ENCODE measurements around the gene ECHS1. TPM values are rescaled to one million over a fixed set of nuclear protein-coding genes. Genes with fewer than 3 reads are reported as not detected.

The ECHS1 gene
- total and polyA plus RNA-seq, 10 of the 15 experiments (the other 5 are each of a cell fraction or from before 2014, with no cell fraction given), result 32.7 to 164 (median 62.4) TPM

GRCh38 chr10:133378251-133379096 is 5.3 kb upstream of the ECHS1 start (continued):
- TF ChIP-seq, protein P1, sequence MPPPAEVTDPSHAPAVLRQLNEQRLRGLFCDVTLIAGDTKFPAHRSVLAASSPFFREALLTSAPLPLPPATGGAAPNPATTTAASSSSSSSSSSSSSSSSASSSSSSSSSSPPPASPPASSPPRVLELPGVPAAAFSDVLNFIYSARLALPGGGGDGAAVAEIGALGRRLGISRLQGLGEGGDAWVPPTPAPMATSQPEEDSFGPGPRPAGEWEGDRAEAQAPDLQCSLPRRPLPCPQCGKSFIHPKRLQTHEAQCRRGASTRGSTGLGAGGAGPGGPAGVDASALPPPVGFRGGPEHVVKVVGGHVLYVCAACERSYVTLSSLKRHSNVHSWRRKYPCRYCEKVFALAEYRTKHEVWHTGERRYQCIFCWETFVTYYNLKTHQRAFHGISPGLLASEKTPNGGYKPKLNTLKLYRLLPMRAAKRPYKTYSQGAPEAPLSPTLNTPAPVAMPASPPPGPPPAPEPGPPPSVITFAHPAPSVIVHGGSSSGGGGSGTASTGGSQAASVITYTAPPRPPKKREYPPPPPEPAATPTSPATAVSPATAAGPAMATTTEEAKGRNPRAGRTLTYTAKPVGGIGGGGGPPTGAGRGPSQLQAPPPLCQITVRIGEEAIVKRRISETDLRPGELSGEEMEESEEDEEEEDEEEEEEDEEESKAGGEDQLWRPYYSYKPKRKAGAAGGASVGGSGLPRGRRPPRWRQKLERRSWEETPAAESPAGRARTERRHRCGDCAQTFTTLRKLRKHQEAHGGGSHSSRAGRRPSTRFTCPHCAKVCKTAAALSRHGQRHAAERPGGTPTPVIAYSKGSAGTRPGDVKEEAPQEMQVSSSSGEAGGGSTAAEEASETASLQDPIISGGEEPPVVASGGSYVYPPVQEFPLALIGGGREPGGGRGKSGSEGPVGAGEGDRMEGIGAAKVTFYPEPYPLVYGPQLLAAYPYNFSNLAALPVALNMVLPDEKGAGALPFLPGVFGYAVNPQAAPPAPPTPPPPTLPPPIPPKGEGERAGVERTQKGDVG (CRISPR knock-in tag; IDR thresholded peaks at IDR 0.05), result no peak
- TF ChIP-seq SREBF1 (IDR thresholded peaks at IDR 0.05; ENCODE audit: low read length), result no peak
- TF ChIP-seq CREM (IDR thresholded peaks at IDR 0.05; ENCODE audit: low read depth), result no peak
- no peak for TF ChIP-seq TCF3 (IDR thresholded peaks at IDR 0.05; ENCODE audit: borderline replicate concordance, insufficient read depth, low read depth, low read length)
- TF ChIP-seq CBFB (IDR thresholded peaks at IDR 0.05; ENCODE audit: low read depth), result no peak

- no peaks in the 10 kb centered on the region for H3K36me3 ChIP-seq (ENCODE audit: control insufficient read depth in 2 of 2, insufficient read depth in 2 of 2, low read length in 1 of 2)
- no peaks in the 10 kb centered on the region for H3K27me3 ChIP-seq (replicated peaks in 1 of 2; ENCODE audit: control insufficient read depth in 2 of 2, insufficient read depth in 2 of 2, low read length in 1 of 2)
- no peak for FAIRE-seq
- H4K20me1 ChIP-seq (ENCODE audit: control insufficient read depth, insufficient read depth), result no peaks in the 10 kb centered on the region
- peak overlapping the region; percentile 69 for H3K4me3 ChIP-seq
- H3K79me2 ChIP-seq (ENCODE audit: control insufficient read depth, insufficient read depth, low read length), result peaks cover 3% of the 10 kb centered on the region
- ChIA-PET CTCF (interaction anchor here (1.1 to 1.5 kb wide), 2 partner anchors 11 to 24 kb away, joined by 3 to 4 read pairs; no protein-coding TSS in a partner anchor), SMC1A (ENCODE audit: uncharacterized antibody, unreplicated experiment) (interaction anchor here (1.3 to 2.3 kb wide), 3 partner anchors 10 to 16 kb away, joined by 3 to 11 read pairs (median 5); no protein-coding TSS in a partner anchor), POLR2A (interaction anchor here (1.3 to 3.1 kb wide), 4 partner anchors 11 to 100 kb away, joined by 3 to 31 read pairs (median 4); no protein-coding TSS in a partner anchor), RAD21 (ENCODE audit: unreplicated experiment) (interaction anchor here (1.1 to 3.8 kb wide), 2 partner anchors 12 to 16 kb away, joined by 6 to 13 read pairs; no protein-coding TSS in a partner anchor)
- peak overlapping the region; percentile 63 for H3K9ac ChIP-seq (ENCODE audit: control insufficient read depth, insufficient read depth, low read length)
- in situ Hi-C loops (cut with MboI) (no loop called here), intact Hi-C loops (cut with micrococcal nuclease; ENCODE audit: unreplicated experiment) (loop anchor here (1.0 kb wide), 1 partner anchor 11 kb away; no protein-coding TSS in a partner anchor)
- ATAC-seq, result no peak
- BruUV-seq (replicated peaks), result no TSS peak
- H3K4me2 ChIP-seq (ENCODE audit: control insufficient read depth, insufficient read depth), result peak overlapping the region; percentile 98
- no peak overlapping the region for H3K27ac ChIP-seq (ENCODE audit: control insufficient read depth, insufficient read depth)
- H2AFZ ChIP-seq (ENCODE audit: control insufficient read depth, low read depth, low read length), result peak overlapping the region; percentile 90
- H3K4me1 ChIP-seq (ENCODE audit: control insufficient read depth, insufficient read depth, low read length), result peaks cover 13% of the 10 kb centered on the region
- DNase-seq (ENCODE audit: low read depth, low spot score), result no peak
- H3K9me3 ChIP-seq (replicated peaks; ENCODE audit: control insufficient read depth, insufficient read depth, low read length), result no peaks in the 10 kb centered on the region
- 57% methylated on average over 15 of the region's 20 CpGs for WGBS (ENCODE audit: insufficient coverage, insufficient replicate concordance, low lambda C conversion rate, missing lambda C conversion rate)
- no peak for TF ChIP-seq SIN3A (IDR thresholded peaks at IDR 0.05; ENCODE audit: low read depth, low read length)
- TF ChIP-seq, protein P2, sequence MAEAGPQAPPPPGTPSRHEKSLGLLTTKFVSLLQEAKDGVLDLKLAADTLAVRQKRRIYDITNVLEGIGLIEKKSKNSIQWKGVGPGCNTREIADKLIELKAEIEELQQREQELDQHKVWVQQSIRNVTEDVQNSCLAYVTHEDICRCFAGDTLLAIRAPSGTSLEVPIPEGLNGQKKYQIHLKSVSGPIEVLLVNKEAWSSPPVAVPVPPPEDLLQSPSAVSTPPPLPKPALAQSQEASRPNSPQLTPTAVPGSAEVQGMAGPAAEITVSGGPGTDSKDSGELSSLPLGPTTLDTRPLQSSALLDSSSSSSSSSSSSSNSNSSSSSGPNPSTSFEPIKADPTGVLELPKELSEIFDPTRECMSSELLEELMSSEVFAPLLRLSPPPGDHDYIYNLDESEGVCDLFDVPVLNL (IDR thresholded peaks at IDR 0.05; ENCODE audit: low read depth, low read length), result no peak
- TF ChIP-seq DPF2 (IDR thresholded peaks at IDR 0.05), result no peak
- no peak for TF ChIP-seq LARP7 (IDR thresholded peaks at IDR 0.05)
- TF ChIP-seq JUNB (IDR thresholded peaks at IDR 0.05), result no peak
- no peak for TF ChIP-seq NR2C1 (IDR thresholded peaks at IDR 0.05)
- no peak for TF ChIP-seq STAT3 (IDR thresholded peaks at IDR 0.05; ENCODE audit: low read depth, low read length)
- no peak for TF ChIP-seq SREBF1 (IDR thresholded peaks at IDR 0.05; ENCODE audit: low read length)
- TF ChIP-seq, protein P3, sequence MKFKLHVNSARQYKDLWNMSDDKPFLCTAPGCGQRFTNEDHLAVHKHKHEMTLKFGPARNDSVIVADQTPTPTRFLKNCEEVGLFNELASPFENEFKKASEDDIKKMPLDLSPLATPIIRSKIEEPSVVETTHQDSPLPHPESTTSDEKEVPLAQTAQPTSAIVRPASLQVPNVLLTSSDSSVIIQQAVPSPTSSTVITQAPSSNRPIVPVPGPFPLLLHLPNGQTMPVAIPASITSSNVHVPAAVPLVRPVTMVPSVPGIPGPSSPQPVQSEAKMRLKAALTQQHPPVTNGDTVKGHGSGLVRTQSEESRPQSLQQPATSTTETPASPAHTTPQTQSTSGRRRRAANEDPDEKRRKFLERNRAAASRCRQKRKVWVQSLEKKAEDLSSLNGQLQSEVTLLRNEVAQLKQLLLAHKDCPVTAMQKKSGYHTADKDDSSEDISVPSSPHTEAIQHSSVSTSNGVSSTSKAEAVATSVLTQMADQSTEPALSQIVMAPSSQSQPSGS (IDR thresholded peaks at IDR 0.05; ENCODE audit: low read length), result no peak
- no peak for TF ChIP-seq ATF3 (IDR thresholded peaks at IDR 0.05; ENCODE audit: borderline replicate concordance, extremely low read depth, low read depth, low read length)
These were observed 4.7 kb upstream of the ECHS1 start for GRCh38 chr10:133377818-133378250.

Measured in GM12878 (cell line).